GM21367 (cell line): Measurements from ENCODE around the gene CDH16.

ENCODE experiments used
- ATAC-seq: cut with Tn5 transposase; IDR thresholded peaks from one replicate; pipeline ENCODE4 v1.9.1; 2021; ENCODE audit not compliant: unreplicated experiment

CDH16 gene

GRCh38 chr16:66930189-66930588, 11.5 kb upstream of the CDH16 start:
- ATAC-seq = no peak

DNA sequence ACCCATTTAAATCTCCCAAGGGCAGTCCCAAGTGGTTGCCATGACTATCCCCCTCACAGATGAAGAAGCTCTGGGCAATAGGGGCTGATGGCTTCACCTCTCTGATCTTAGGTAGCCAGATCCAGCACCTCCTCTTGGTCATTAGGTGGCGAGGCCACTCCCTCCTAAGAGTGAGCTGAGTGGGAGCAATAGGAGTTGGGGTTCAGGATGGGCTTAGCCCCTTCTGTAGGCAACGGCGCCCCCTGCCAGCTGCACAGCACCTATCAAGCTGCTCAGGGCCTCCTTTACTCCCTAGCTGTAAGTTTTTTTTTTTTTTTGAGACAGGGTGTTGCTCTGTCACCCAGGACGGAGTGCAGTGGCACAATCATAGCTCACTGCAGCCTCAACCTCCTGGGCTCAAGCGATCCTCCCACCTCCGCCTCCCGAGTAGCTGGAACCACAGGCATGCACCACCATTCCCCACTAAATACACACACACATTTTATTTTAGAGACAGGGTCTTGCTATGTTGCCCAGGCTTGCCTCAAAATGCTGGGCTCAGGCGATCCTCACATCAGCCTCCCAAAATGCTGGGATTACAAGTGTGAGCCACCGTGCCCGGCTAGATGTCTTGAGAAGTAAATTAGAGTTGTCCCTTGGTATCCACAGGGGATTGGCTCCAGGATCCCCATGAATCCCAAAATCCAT, 10.2 kb upstream of the CDH16 start:
- ATAC-seq = no peak

DNA sequence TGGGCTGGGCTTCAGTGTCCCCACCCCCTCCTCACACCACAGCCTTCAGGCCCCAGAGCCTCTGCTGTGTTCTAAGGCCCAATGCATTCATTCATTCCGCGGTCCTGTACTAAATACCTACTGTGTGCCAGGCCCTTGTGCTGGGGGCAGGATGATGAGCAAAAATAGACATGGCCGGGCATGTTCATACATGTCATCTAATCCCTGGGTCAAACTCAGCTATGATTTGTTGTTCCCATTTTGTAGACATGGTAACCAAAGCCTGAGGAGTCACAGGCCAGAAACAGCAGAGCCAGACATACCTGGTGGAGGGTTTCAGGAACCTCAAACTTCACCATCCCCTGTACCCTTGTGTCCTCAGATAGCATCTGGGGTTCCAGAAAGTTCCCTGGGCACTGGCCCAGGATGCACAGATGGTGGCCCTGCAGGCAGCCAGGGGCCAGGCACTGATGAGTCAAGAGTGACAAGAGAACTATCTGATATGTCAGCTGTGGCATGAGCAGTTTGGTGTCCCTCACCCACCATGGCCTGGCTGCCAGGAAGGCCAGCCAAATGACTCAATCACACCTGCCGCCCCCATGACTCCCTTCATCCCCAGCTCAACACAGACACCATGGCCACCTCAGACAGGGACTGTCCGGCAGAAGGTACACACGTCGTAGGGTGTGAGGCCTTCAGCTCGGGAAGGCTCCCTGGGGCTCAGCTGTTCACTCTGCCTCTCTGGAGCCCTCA, 9.4 kb upstream of the CDH16 start:
- no peak for ATAC-seq

- no peak for ATAC-seq
Measured at GRCh38 chr16:66926961-66927436, 8.3 kb upstream of the CDH16 start.

DNA sequence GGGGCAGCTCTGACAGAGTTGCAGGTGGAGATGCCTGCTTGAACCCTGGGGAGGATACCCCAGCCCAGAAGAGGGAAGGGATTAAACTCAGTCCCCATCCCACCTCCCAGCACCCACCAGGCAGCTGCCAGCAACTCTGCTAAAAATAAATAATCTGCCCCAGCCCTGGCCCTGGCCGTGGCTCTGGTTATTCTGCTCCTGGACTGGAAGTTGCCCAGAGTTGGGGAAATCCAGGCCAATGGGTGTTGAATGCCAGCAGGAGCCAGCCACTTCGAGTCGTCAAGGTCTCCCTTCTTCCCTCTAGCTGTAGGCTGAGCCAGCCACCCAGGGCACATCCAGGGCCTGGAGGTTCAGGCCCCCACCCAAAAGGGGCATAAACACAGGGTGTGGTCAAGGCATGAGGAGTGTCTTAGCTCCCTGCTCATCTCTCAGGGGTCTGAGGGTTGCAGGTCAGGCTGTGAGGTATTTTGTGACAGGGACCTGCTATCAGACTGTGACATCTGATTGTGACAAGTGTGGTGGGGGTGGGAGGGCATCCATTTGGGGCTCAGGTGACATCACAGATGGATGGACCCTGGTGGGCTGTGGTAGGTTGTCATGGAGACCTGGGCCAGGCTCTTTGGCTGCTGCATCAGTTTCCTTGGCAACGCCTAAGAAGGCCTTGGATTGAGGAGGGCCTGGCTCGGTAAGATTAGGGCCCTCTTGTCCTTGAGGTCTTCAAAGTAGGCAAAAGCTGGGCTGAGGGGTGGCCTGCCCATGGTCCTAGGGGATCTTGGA, 7.7 kb upstream of the CDH16 start:
- no peak for ATAC-seq

DNA sequence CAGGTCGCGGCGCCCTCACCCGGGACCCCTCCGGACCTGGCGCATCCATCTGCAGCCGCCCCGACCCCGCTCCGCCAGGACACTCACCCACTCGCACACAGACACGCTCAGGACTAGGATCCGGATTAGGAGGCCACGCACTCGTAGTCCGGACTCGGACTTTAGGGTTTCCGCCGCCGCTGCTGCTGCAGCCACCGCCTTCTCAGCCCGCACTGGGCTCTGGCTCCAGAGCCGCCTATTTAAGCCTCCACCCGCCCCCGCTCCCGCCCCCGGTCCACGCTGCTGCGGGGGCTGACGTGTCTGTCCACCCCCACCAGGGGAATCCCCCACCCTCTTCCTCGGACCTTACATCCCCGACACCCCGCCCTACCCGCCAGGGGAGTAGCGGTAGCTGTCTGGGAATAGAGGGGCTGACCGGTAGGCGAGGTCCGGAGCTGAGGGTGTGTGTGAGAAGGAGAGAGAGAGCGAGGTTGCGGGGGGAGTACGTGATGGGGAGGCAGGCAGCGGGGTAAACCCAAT, 6.7 kb upstream of the CDH16 start, which contains the start of gene RRAD:
Gene RRAD, minus strand, starts transcription at position 214 of the 519 bp plus-strand sequence. CDS start 356 bp downstream, outside the sequence.
- no peak for ATAC-seq

DNA sequence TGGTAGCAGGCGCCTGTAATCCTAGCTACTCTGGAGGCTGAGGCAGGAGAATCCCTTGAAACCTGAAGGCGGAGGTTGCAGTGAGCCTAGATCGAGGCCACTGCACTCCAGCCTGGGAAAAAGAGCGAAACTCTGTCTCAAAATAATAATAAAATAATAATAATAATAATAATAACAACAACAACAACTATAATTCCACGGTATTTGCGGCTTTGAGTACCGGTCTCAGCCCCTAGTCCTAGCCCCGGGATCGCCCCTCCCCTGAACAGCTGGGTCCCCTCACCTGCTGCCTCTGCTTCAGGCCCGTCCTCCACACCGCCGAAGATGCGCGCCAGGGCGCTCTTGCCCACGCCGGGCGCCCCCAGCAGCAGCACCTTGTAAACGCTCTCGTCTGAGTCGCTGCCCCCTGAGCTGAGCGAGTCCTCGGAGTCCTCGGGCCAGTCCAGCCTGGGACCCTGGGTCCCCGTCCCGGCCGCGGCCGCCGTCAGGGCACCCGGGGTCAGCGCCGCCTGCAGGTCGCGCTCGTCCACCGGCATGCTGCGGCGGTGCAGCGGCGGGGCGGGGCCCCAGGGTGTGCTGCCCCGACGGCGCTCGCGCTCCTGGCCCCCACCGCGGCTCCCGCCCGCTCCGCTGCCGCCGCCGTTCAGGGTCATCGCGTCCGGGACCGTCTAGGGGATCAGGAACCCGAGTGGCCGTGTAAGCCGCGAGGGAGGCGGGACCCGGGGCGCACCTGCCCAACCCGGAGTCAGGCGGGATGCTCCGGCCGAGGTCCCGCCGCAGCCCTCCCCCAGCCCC, 6.0 kb upstream of the CDH16 start:
- no peak for ATAC-seq

DNA sequence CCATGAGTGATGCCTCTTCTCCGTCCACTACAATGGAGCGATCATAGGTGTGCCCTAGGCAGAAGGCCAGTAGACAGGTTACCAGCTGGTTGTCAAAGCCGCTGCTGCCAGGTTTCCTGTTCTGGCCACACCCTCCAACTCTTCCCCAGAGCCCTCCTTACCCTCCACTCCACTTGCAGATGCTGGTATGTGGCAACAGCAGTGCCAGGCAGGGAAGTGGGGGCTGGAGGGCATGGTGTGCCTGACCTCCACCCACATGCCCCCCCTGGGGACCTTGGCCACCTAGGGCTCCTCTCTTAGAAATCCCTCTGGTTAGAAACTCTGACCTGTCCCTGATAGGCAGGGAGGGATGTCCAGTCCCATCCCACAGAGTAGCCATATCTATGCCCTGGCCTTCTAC, 5.2 kb upstream of the CDH16 start:
- ATAC-seq = no peak

GRCh38 chr16:66923247-66923731, 4.6 kb upstream of the CDH16 start:
- no peak for ATAC-seq

DNA sequence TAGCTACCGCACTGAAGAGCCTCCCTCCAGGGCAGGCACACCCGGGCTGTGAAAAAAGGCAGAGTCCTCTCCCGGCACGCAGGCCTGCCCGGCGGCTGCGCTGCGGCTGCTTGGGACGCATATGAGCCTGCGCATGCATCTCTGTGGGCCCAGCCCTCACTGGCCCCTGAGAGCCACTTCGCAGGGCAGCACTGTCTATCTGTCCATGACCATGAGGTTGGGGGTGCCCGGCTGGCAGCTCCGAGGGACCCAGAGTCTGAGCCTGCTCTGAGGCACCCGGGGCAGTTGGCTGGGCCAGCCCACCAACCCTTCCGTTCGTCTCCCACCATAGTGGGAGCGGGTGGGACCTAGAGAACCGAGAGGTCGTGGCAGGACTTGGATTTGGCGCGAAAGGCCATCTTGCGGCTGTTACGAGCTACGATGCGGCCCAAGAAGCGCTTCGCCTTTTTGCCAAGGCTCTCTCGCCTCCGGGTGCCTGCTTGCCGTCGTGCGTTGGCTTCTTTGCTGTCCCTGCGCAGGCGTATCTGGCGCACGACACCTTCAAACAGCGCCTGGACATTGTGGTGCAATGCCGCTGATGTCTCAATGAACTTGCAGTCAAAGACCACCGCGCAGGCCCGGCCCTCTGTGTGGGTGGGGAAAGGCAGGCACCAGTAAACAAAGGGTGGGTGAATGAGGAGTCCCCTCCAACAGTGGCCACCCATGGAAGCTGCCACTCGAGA, 3.2 kb upstream of the CDH16 start:
- ATAC-seq = no peak

DNA sequence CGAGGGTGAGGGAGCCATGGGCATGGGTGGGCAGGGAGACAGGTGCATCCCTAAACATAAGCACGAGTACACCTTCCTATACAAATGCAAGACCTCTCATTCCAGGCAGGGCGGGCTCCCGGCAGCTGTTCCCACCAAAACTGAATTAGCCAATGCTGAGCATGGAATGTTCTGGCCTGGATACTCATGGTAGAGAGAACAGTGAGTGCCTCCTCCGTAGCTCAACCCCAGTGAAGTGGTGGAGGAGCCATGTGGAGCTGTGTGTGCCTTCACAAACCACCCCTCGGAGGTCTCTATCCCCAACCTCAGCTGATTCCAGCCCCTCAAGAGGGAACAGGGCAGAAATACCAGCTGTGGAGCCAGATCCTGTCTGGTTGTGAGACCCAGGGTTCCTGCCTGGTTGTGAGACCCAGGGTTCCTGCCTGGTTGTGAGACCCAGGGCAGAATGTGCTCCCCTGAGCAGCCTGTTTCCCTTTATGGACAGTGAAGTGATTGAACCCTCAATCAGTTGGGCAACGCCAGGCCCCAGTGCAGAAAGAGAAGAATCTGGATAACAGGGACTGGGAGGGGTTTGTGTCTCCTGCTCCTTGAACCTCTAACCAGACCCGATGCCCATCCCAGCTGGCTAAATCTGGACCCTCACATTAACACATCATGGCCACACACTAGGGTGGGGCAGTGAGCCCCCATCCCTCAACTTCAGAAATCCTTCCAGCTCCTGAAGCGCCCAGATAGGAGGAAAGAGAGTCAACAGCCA, 2.4 kb upstream of the CDH16 start:
- ATAC-seq = no peak

DNA sequence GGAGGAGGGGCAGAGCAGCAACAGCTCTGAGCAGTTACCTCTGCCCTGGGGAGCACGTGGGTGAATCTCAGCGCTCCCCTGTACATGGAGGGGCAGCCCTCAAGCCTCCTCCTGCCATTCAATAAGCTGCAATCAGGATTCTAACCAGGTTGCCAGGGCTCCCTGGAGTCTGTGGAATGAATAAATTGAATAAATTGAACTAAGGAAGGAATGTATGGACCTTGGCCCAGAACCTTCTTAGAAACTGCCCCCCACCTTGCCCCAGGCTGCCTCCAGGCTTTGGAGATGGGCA, 1.6 kb upstream of the CDH16 start:
- ATAC-seq = no peak

GRCh38 chr16:66919569-66920298, 1.0 kb upstream of the CDH16 start:
- ATAC-seq = no peak

DNA sequence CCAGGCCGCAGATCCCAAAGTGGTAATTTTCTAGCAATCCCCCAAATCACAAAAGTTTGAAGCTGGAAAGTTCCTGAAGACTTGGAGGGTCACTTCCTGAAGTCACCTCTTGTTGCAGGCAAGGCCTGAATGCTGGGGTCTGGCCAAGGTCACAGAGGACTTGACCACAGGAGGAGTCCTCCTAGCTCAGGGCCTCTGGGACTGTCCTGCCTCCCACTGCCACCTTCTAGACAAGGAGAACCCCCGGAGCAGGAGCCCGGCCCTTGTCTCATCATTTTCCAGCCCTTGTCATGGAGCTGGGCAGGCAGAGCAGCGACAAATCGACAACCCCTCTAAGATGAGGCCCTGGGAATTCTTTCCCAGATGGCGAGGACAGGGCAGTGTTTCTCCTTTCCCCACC, 330 bp downstream of the CDH16 start:
- no peak for ATAC-seq

GRCh38 chr16:66917741-66918140, 944 bp downstream of the CDH16 start:
- ATAC-seq = no peak

DNA sequence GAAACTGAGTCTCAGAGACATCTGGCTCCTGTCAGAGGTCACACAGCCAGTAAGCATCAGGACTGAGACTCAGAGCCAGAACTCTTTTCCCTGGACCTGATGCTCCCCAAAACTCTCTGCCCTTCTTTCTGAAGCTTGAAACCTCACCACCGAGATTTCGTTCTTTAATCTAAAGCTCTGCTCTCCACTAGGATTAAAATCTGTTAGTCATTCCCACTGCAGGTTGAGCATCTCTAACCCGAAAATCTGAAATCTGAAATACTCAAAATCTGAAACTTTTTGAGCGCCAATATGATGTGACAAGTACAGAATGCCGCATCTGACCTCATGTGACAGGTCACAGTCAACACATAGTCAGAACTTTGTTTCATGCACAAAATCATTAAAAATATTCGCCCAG, 2.2 kb downstream of the CDH16 start:
- no peak for ATAC-seq

- no peak for ATAC-seq
Measured at GRCh38 chr16:66915041-66915440, 3.6 kb downstream of the CDH16 start.

DNA sequence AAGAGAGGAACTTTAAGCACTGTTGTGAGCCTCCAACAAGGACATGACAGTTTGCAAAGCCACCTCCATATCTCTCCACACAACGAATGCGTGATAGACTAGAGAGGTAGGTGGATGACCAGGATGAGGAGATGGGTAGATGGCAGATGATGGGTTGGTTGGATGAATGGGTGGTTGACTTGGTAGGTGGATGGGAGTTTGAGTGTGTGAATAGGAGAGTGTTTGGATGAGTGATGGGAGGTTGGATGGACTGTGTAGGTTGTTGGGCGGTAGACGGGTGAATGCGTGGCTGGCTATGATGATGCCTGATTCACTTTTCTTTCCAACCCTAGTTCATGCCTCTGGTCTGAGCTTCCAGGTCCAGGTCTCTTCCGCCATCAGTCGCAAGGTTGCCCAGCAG, 4.1 kb downstream of the CDH16 start:
- no peak for ATAC-seq

GRCh38 chr16:66913711-66914110, 5.0 kb downstream of the CDH16 start:
- ATAC-seq = no peak
